ENCODE results near the gene MERTK. TPM values are rescaled to one million over a fixed set of nuclear protein-coding genes. Genes with fewer than 3 reads are reported as not detected.
"Not testable (repeated sequence)": the region's sequence is repeated elsewhere in the genome, so short reads cannot be mapped to it uniquely, and the experiment has no call there.

MERTK gene
- total RNA-seq, 1 donor from 2014 or later, result 27.1 TPM

DNA sequence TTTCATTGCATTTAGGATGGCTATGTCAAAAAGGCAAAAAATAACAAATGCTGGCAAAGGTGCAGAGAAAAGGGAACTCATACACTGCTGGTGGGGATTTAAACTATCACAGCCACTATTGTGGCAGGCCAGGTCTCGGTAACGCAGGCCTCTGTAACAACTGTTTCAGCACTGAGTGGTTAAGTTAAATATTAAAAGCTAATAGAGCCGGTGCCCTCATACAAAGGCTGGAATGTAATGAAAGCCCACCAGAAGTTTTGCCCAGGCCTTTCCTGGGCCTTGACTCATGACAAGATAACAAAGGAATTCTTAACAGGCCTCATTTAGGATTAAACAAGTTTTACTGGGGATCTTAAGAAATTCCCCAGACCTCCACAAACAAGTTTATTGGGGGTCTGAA is 10.7 kb downstream of the MERTK start:
- no peaks in the 10 kb centered on the region for H3K36me3 Mint-ChIP-seq
- peaks cover 46% of the 10 kb centered on the region for H3K4me1 Mint-ChIP-seq
- no peak for DNase-seq (ENCODE audit: low spot score in 2 of 2, unreplicated experiment in 2 of 2)
- no peaks in the 10 kb centered on the region for H3K9me3 Mint-ChIP-seq
- H3K27ac Mint-ChIP-seq, result peak overlapping the region; percentile 88
- TF ChIP-seq, protein P1, sequence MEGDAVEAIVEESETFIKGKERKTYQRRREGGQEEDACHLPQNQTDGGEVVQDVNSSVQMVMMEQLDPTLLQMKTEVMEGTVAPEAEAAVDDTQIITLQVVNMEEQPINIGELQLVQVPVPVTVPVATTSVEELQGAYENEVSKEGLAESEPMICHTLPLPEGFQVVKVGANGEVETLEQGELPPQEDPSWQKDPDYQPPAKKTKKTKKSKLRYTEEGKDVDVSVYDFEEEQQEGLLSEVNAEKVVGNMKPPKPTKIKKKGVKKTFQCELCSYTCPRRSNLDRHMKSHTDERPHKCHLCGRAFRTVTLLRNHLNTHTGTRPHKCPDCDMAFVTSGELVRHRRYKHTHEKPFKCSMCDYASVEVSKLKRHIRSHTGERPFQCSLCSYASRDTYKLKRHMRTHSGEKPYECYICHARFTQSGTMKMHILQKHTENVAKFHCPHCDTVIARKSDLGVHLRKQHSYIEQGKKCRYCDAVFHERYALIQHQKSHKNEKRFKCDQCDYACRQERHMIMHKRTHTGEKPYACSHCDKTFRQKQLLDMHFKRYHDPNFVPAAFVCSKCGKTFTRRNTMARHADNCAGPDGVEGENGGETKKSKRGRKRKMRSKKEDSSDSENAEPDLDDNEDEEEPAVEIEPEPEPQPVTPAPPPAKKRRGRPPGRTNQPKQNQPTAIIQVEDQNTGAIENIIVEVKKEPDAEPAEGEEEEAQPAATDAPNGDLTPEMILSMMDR (IDR thresholded peaks at IDR 0.05; ENCODE audit: unreplicated experiment), result no peak
- no peaks in the 10 kb centered on the region for H3K27me3 Mint-ChIP-seq (ENCODE audit: low read depth)
- no peak overlapping the region for H3K4me3 Mint-ChIP-seq

DNA sequence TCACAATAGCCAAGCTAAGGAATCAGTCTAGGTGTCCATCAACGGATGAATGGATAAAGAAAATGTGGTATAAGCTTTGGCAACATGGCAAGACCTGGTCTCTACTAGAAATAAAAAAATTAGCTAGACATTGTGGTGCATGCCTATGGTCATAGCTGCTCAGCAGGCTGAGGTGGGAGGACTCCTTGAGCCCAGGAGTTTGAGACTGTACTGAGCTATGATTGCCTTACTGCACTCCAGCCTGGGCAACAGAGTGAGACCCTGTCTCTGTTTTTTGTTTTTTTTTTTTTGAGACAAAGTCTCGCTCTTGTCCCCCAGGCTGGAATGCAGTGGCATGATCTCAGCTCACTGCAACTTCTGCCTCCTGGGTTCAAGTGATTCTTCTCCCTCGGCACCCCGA is 11.6 kb downstream of the MERTK start:
- H3K27me3 Mint-ChIP-seq (ENCODE audit: low read depth); H3K36me3 Mint-ChIP-seq; H3K4me3 Mint-ChIP-seq; DNase-seq (ENCODE audit: low spot score in 2 of 2, unreplicated experiment in 2 of 2); H3K9me3 Mint-ChIP-seq: not testable (repeated sequence)
- peaks cover 46% of the 10 kb centered on the region for H3K4me1 Mint-ChIP-seq
- peak overlapping the region; percentile 88 for H3K27ac Mint-ChIP-seq

DNA sequence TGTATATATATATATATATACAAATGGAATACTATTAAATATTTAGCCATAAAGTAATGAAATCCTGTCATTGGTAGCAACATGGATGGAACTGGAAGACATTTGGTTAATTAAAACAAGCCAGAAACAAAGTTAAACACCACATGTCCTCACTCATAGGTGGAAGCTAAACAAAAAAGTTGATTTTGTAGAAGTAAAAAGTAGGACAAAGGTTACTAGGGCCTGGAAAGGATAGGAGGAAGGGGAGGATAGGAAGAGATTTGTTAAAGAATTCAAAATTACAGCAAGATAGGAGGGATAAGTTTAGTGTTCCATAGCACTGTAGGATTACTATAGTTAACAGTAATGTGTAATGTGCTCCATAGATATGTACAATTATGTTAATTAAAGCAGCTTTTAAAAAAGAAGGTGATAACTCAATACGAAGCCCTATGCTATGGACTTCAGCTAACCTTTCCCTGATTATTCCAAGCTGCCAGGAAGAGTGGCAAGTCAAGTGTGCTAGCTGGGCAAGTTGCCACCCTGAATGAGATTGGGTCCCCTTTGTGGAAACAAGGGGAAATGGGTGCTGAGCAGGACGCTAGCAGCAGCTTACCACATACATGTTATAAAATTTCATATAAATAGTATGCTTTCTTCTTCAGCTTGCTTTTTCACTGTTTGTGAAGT is 12.3 kb downstream of the MERTK start:
- TF ChIP-seq, protein P1 (IDR thresholded peaks at IDR 0.05; ENCODE audit: unreplicated experiment), result no peak
- H3K9me3 Mint-ChIP-seq, result no peaks in the 10 kb centered on the region
- H3K27ac Mint-ChIP-seq, result peak overlapping the region; percentile 64
- H3K27me3 Mint-ChIP-seq (ENCODE audit: low read depth), result no peaks in the 10 kb centered on the region
- H3K4me1 Mint-ChIP-seq, result peaks cover 43% of the 10 kb centered on the region
- no peak overlapping the region for H3K4me3 Mint-ChIP-seq
- H3K36me3 Mint-ChIP-seq, result no peaks in the 10 kb centered on the region
- no peak for DNase-seq (ENCODE audit: low spot score in 2 of 2, unreplicated experiment in 2 of 2)

DNA sequence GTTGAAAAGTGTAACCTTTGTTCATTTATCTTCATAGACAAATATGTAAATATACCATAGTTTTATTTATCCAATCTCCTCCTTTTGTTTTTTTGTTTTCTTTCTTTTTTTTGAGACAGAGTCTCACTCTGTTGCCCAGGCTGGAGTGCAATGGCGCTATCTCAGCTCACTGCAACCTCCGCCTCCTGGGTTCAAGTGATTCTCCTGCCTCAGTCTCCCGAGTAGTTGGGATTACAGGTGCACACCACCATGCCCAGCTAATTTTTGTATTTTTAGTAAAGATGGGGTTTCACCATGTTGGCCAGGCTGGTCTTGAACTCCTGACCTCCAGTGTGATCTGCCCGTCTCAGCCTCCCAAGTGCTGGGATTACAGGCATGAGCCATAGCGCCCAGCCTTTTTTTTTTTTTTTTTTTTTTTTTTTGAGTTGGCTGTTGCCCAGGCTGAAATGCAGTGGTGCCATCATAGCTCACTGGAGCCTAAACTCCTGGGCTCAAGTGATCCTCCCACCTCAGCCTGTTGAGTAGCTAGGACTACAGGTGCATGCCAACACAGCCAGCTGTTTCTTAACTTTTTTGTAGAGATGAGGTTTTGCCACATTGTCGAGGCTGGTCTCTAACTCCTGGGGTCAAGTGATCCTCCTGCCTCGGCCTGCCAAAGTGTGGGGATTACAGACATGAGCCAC is 13.0 kb downstream of the MERTK start:
- Mint-ChIP-seq H3K27ac (peak overlapping the region; percentile 21), H3K4me1 (peaks cover 36% of the 10 kb centered on the region)
- H3K9me3 Mint-ChIP-seq; H3K36me3 Mint-ChIP-seq; H3K27me3 Mint-ChIP-seq (ENCODE audit: low read depth); DNase-seq (ENCODE audit: low spot score in 2 of 2, unreplicated experiment in 2 of 2); H3K4me3 Mint-ChIP-seq: not testable (repeated sequence)

DNA sequence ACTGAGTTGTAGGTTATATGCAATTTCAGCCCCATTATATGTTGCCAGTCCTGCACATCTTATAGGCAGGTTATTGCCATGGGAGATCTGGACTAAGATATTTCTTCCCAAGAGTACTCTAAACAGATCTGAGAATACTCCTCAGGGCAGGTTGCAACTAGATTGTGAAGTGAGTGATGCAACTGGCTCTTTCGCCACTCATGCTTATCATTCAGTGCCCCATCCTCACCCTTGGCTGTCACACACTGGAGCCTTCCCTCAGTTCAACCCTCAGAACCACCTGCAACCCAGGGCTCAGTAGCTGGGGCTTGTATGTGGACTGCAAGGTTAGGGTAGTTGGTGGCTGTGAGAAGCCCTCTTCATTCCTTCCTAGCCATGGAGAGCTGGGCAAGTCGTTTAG is 14.1 kb downstream of the MERTK start:
- Mint-ChIP-seq H3K4me1 (peaks cover 37% of the 10 kb centered on the region), H3K36me3 (no peaks in the 10 kb centered on the region), H3K27me3 (ENCODE audit: low read depth) (no peaks in the 10 kb centered on the region), H3K9me3 (no peaks in the 10 kb centered on the region), H3K4me3 (no peak overlapping the region), H3K27ac (peak overlapping the region; percentile 16)
- no peak for DNase-seq (ENCODE audit: low spot score in 2 of 2, unreplicated experiment in 2 of 2)
- TF ChIP-seq, protein P1 (IDR thresholded peaks at IDR 0.05; ENCODE audit: unreplicated experiment), result no peak

DNA sequence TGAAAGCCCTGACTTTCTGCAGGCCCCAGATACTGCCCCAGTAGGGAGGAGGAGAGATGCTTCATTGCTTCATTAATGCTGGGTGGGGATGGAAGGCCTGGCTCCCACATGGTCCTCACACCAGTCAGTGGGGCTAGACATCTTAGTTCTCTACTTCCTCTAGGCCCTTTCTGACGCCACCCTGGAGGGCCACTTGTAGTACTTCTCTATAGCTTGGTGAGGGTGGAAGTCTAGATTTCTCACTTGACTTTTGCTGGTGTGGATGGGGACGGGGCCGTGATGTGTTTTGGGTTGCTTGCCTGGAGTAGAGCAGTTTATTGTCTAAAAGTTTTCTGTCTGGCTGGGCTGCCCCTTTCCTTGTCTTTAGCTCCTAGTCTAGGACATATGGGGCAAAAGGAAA is 18.7 kb downstream of the MERTK start:
- no peaks in the 10 kb centered on the region for H3K9me3 Mint-ChIP-seq
- no peak overlapping the region for H3K4me3 Mint-ChIP-seq
- H3K27ac Mint-ChIP-seq, result peak overlapping the region; percentile 93
- peaks cover 38% of the 10 kb centered on the region for H3K4me1 Mint-ChIP-seq
- no peaks in the 10 kb centered on the region for H3K36me3 Mint-ChIP-seq
- TF ChIP-seq, protein P1 (IDR thresholded peaks at IDR 0.05; ENCODE audit: unreplicated experiment), result no peak
- no peak for DNase-seq (ENCODE audit: low spot score in 2 of 2, unreplicated experiment in 2 of 2)
- no peaks in the 10 kb centered on the region for H3K27me3 Mint-ChIP-seq (ENCODE audit: low read depth)
